Endothelial cell of umbilical vein (primary cell): ENCODE results near the gene KAZN.

Experiments used
- CTCF ChIP-seq, 2 donors: IDR thresholded peaks; 1 replicate in 1 of 2; 2 replicates in 1 of 2; pipeline ENCODE4 v1.5.1; 2011; ENCODE audit warnings: low read length in 2 of 2, mild to moderate bottlenecking in 2 of 2, moderate library complexity in 2 of 2, control low read depth in 1 of 2, inconsistent platforms in 1 of 2, low read depth in 1 of 2; ENCODE audit not compliant: insufficient read depth in 1 of 2; ENCODE audit errors: extremely low read depth in 1 of 2
- EZH2 ChIP-seq: IDR thresholded peaks from 2 replicates; pipeline ENCODE4 v1.6.1; 2012; ENCODE audit warnings: borderline replicate concordance, low read depth, mild to moderate bottlenecking, moderate library complexity, low read length, inconsistent platforms; ENCODE audit not compliant: severe bottlenecking
- JUN ChIP-seq: IDR thresholded peaks from 2 replicates; pipeline ENCODE4 v1.6.1; 2011; ENCODE audit warnings: borderline replicate concordance, low read depth; ENCODE audit not compliant: insufficient read length, insufficient read depth
- MYC ChIP-seq: IDR thresholded peaks from one replicate; pipeline ENCODE4 v1.6.1; 2011; ENCODE audit warnings: mild to moderate bottlenecking, low read depth, low read length
- POLR2A ChIP-seq: IDR thresholded peaks from 2 replicates; pipeline ENCODE4 v1.6.1; 2012; ENCODE audit warnings: low read depth, mild to moderate bottlenecking, control low read depth, low read length
- POLR2AphosphoS5 ChIP-seq: IDR thresholded peaks from 2 replicates; pipeline ENCODE4 v1.6.1; 2012; ENCODE audit warnings: low read depth, mild to moderate bottlenecking, control low read depth, low read length, moderate library complexity; ENCODE audit not compliant: insufficient read depth

GRCh38 chr1:14924455-14925331 is 326.2 kb downstream of the KAZN start:
- no peak for TF ChIP-seq POLR2A
- TF ChIP-seq JUN = no peak
- TF ChIP-seq POLR2AphosphoS5 = no peak
- peak in 1 of 2 donors; percentile 12 for TF ChIP-seq CTCF (IDR thresholded peaks at IDR 0.05; ENCODE audit: extremely low read depth in 1 of 2, insufficient read depth in 1 of 2, low read depth in 1 of 2, low read length in 2 of 2)
- TF ChIP-seq MYC = no peak
- TF ChIP-seq EZH2 = no peak
